ENCODE measurements around the gene CUZD1. TPM values are rescaled to one million over a fixed set of nuclear protein-coding genes. Genes with fewer than 3 reads are reported as not detected.
A peak's percentile ranks its signal among the peaks of the same experiment; 100 is the strongest.
"Not testable (repeated sequence)": the region's sequence is repeated elsewhere in the genome, so short reads cannot be mapped to it uniquely, and the experiment has no call there.

CUZD1 gene
- total and polyA plus RNA-seq, 8 donors: 0.73 to 2.7 (median 2.0) TPM

- H3K4me1 ChIP-seq; H3K4me3 ChIP-seq; H3K36me3 ChIP-seq; H3K27me3 ChIP-seq; intact Hi-C loops (cut with DNase I); DNase-seq; H3K9me3 ChIP-seq: not testable (repeated sequence)
- ATAC-seq: peak; percentile 73
- H3K27ac ChIP-seq: peak overlapping the region in 1 of 2 donors; percentile 44
These were observed 21.3 kb upstream of the CUZD1 start for GRCh38 chr10:122866757-122867482.

GRCh38 chr10:122864901-122865300 is 19.2 kb upstream of the CUZD1 start:
- no peak for TF ChIP-seq CTCF (IDR thresholded peaks at IDR 0.05)
- DNase-seq (no peak), ATAC-seq (peak; percentile 48)
- H3K36me3 ChIP-seq: no peaks in the 10 kb centered on the region
- peaks cover 0 to 2% of the 10 kb centered on the region in 2 donors for H3K9me3 ChIP-seq
- no peaks in the 10 kb centered on the region for H3K27me3 ChIP-seq
- no peaks in the 10 kb centered on the region for H3K4me1 ChIP-seq
- no peak overlapping the region for H3K27ac ChIP-seq
- intact Hi-C loops (cut with DNase I): no loop called here
- H3K4me3 ChIP-seq: no peak overlapping the region

GRCh38 chr10:122864194-122864592 is 18.5 kb upstream of the CUZD1 start:
- H3K27ac ChIP-seq: no peak overlapping the region
- intact Hi-C loops (cut with DNase I): no loop called here
- no peaks in the 10 kb centered on the region for H3K4me1 ChIP-seq
- TF ChIP-seq CTCF (IDR thresholded peaks at IDR 0.05): no peak
- ATAC-seq: no peak
- no peak overlapping the region for H3K4me3 ChIP-seq
- no peak for DNase-seq
- H3K27me3 ChIP-seq: no peaks in the 10 kb centered on the region
- peaks cover 0 to 2% of the 10 kb centered on the region in 2 donors for H3K9me3 ChIP-seq
- H3K36me3 ChIP-seq: no peaks in the 10 kb centered on the region

GRCh38 chr10:122863216-122864193 is 17.8 kb upstream of the CUZD1 start:
- no peak for TF ChIP-seq CTCF (IDR thresholded peaks at IDR 0.05)
- intact Hi-C loops (cut with DNase I): no loop called here
- Histone ChIP-seq H3K9me3 (peaks cover 0 to 2% of the 10 kb centered on the region in 2 donors), H3K27ac (no peak overlapping the region), H3K36me3 (no peaks in the 10 kb centered on the region), H3K27me3 (no peaks in the 10 kb centered on the region), H3K4me3 (no peak overlapping the region), H3K4me1 (no peaks in the 10 kb centered on the region)
- ATAC-seq: no peak
- DNase-seq: no peak

- no peaks in the 10 kb centered on the region for H3K9me3 ChIP-seq
- ATAC-seq: no peak
- no peak overlapping the region for H3K4me3 ChIP-seq
- no peak for TF ChIP-seq CTCF (IDR thresholded peaks at IDR 0.05)
- no peaks in the 10 kb centered on the region for H3K27me3 ChIP-seq
- H3K36me3 ChIP-seq: no peaks in the 10 kb centered on the region
- DNase-seq: no peak
- no peak overlapping the region for H3K27ac ChIP-seq
- no peaks in the 10 kb centered on the region for H3K4me1 ChIP-seq
- intact Hi-C loops (cut with DNase I): no loop called here
These were observed 16.1 kb upstream of the CUZD1 start for GRCh38 chr10:122861711-122862161.

Data from left lung (tissue), 10 donors.